HG02981 (cell line): ENCODE measurements around the gene MYO5B.

Experiments used
- ATAC-seq: cut with Tn5 transposase; IDR thresholded peaks from one replicate; pipeline ENCODE4 v1.9.1; 2021; ENCODE audit warnings: mild to moderate bottlenecking, moderate library complexity; ENCODE audit not compliant: unreplicated experiment

MYO5B gene

DNA sequence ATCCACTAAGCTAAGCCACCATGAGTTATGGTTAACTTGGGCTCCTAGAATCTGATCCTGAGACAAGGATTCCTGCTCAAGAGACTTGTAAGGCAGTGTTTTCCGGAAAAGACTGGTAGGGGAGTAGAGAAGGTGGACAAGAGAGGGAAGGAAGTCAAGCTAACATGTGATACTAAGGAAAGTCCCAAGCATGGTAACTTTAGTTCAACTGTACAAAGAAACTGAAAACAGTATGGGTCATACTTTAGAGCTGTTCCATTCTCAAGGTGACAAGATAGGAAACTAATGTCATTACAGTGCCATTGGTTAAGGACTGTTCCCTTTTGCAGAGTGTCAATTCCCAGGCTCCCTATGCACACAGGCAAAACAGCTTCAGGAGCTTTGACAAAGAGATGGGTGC lies 5.8 kb downstream of the MYO5B start:
- ATAC-seq: no peak

DNA sequence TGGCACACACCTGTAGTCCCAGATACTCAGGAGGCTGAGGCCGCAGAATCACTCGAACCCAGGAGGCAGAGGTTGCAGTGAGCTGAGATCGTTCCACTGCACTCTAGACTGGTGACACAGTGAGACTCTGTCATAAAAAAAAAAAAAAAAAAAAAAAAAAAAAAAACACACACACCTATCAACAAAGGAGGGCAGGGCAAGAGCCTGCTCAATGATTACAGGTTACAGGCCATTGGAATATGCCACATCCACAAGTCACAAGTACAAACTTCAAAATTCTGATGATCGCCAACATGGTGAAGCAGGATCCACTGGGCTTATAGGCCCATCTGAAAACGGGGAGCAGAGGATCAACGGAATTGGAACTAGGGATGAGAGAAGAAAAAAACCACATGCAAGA lies 6.3 kb downstream of the MYO5B start:
- ATAC-seq: no peak

- ATAC-seq: no peak
Measured at GRCh38 chr18:50187659-50188058, 7.3 kb downstream of the MYO5B start.

GRCh38 chr18:50186385-50186784 lies 8.6 kb downstream of the MYO5B start:
- ATAC-seq: no peak

DNA sequence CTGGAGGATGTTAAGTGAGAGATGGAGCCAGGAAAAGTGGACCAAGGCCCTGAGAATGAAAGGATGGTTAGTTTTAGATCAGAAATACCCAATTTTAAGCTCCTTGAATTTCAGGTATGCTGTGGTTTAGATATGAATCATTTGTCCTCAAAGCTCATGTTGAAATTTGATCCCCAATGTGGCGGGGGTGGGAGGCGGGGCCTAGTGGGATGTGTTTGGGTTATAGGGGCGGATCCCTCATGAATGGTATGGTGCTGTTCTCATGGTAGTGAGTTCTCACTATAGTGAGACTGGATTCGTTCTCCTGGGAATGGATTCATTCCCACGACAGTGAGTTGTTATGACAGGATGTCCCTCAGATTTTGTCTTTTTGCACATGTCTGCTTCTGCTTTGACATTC lies 11.4 kb downstream of the MYO5B start:
- no peak for ATAC-seq

GRCh38 chr18:50182511-50182910 lies 12.4 kb downstream of the MYO5B start:
- ATAC-seq: no peak

- no peak for ATAC-seq
Measured at GRCh38 chr18:50181590-50181989, 13.4 kb downstream of the MYO5B start.

- ATAC-seq: no peak
Measured at GRCh38 chr18:50179465-50179864, 15.5 kb downstream of the MYO5B start.

GRCh38 chr18:50177294-50177992 lies 17.5 kb downstream of the MYO5B start:
- ATAC-seq: no peak

DNA sequence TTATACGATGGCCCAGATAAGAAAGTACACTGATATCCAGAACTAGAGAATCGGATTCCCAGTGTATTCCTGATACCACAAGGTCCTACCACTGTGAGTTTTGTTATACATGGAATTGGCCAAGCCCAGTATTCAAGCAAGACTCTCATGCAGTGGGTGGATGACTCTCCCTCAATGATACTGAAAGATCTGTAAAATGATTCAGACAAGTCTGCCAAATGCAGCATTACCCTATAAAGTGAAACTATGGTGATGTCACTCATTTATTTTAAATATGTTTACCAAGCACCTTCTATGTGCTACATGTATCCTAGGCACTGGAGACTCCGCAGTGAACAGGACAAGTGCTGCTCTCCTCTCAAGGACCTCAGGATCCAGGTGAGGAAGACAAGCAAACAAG lies 22.6 kb downstream of the MYO5B start:
- ATAC-seq: no peak

DNA sequence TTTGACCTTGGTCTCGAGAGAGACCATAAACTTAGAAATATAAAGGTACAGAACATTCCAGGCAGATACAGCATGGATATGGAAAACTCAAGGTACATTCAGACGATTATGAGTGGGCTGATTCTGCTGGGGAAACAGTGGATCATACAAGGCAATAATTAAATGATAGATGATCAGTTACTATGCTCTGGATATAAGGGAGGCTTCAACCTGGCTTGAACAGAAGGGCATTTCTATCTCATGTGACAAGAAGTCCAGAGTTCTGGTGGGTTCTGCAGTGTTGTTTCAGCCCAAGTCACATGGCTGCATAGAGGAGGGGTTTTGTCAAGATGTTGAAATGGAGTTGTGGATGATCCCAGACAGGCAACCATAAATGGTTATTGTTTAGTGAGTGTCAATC lies 23.5 kb downstream of the MYO5B start:
- ATAC-seq: no peak

GRCh38 chr18:50170004-50170403 lies 24.9 kb downstream of the MYO5B start:
- ATAC-seq: no peak

GRCh38 chr18:50169149-50169548 lies 25.8 kb downstream of the MYO5B start:
- ATAC-seq: no peak

DNA sequence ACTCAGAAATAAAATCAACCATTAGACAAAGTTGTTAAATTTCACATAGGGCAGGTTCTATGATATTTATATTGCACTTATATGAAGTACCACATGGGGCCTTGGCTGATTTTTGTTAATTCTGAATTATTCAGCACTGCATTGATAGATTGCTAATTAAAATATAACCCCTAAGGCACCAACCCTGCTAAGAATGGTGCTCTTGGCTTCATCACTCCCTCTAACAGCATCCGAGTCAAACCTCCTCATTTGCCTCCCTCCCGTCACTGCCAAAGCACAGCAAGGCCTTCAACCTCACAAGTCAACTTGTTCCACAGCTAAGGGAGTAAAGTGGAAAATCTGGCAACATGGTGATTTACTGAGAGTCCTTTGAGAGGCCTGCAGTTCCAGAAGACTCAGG lies 27.0 kb downstream of the MYO5B start:
- no peak for ATAC-seq

- ATAC-seq: no peak
Measured at GRCh38 chr18:50166901-50167300, 28.0 kb downstream of the MYO5B start.

DNA sequence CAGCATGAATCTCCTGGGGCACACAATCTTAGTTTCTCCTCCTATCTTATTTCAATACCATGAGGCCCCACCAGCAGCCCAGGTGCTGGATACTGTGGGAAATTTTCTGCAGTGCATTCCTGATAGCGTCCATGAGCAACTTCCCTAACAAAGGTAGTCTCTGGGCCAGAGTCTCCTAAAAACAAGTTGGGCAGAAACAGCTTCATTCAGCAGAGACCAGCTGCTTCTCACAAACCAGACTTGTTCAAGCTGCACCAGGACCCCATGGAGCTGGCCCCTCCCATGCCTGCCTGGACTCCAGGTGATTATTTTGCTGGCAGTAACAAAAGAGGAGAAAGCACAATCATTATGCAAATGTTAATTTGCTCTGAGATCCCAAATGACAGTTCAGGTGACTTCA lies 31.4 kb downstream of the MYO5B start:
- ATAC-seq: no peak

GRCh38 chr18:50162486-50163304 lies 32.3 kb downstream of the MYO5B start:
- no peak for ATAC-seq

DNA sequence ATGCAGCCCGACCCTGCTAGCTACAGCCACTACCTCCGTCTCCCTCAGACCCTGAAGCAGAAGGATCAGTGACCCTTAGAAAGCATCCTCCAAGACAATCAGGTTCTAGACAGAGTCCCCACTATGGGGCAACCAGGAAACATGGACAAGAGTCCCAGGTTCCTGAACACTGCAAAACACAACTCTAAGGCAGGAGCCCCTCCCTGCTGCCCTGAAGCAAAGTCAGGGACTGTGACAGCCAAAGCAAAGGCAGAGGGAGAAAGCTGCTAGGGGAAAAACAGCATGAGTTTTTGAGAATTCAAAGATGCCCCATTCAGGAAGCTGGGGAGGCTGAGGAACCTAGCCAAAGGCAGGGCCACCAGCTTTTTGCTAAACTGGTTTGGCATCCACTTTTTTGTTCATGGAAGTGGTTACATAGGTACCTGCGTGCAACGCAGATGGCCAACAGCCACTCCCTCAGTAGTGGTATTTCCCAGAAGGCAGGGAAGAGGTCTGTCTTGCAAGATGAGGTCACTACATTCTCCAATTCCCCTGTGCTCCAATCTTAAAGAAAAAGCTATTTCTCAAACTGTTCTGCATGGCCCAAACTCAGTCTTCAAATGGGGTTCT lies 33.2 kb downstream of the MYO5B start:
- ATAC-seq: no peak

GRCh38 chr18:50159654-50160046 lies 35.3 kb downstream of the MYO5B start:
- ATAC-seq: no peak

GRCh38 chr18:50158866-50159653 lies 35.9 kb downstream of the MYO5B start:
- no peak for ATAC-seq

DNA sequence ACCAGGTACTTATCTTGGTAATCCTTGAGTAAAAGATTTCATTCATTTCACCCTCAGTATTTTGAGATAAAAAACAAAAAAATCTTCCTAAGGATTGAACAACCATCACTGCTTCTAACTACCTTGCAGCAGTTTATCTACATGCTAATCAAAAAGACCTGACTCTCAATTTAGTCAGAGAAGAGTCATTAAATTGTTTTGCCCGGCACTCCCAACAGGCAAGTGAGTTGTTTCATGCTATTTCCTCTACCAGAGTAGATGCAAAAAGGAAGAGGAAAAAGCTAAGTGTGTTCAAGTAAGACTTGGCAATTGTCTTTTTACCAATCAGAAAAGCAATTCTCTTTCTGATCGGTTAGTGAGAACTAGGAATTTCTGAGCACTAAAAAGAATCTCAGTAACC lies 39.5 kb downstream of the MYO5B start:
- ATAC-seq: no peak
